SK-N-SH (cell line): ENCODE data around the gene VMP1.

ENCODE experiments used
- GATA2 ChIP-seq: sonication (generic); formaldehyde crosslinking; IDR thresholded peaks from 2 replicates; pipeline ENCODE4 v1.5.0; 2020; ENCODE audit warnings: mild to moderate bottlenecking, missing genetic modification reagents
- NFIC ChIP-seq: IDR thresholded peaks from 2 replicates; pipeline ENCODE4 v1.4.0; 2012; ENCODE audit warnings: borderline replicate concordance
- NRF1 ChIP-seq: IDR thresholded peaks from 2 replicates; pipeline ENCODE4 v1.6.1; 2012; ENCODE audit warnings: low read depth, mild to moderate bottlenecking, low read length
- PBX3 ChIP-seq: IDR thresholded peaks from 2 replicates; pipeline ENCODE4; 2012
- POLR2AphosphoS5 ChIP-seq: IDR thresholded peaks from 2 replicates; pipeline ENCODE4 v1.6.1; 2012; ENCODE audit warnings: low read depth, low read length
- RAD21 ChIP-seq: IDR thresholded peaks from 2 replicates; pipeline ENCODE4 v1.6.1; 2012; ENCODE audit warnings: mild to moderate bottlenecking, low read length
- TAF1 ChIP-seq: IDR thresholded peaks from 2 replicates; pipeline ENCODE4 v1.6.1; 2012; ENCODE audit warnings: low read depth, mild to moderate bottlenecking, low read length, moderate library complexity, borderline replicate concordance
- TEAD4 ChIP-seq: IDR thresholded peaks from 2 replicates; pipeline ENCODE4 v1.4.0; 2012; ENCODE audit warnings: mild to moderate bottlenecking, borderline replicate concordance; ENCODE audit not compliant: insufficient read depth
- USF2 ChIP-seq: fragments of 150-350 bp; IDR thresholded peaks from 2 replicates; pipeline ENCODE4 v1.6.1; 2017; ENCODE audit warnings: antibody characterized with exemption, low read length, low read depth, borderline replicate concordance
- TF ChIP-seq, protein P1 (sequence below): fragments of 200-600 bp; sonication (generic); IDR thresholded peaks from 2 replicates; pipeline ENCODE4 v1.6.1; 2017; ENCODE audit warnings: antibody characterized with exemption, mild to moderate bottlenecking, moderate library complexity

- no peak for TF ChIP-seq RAD21
- TF ChIP-seq, protein P1, sequence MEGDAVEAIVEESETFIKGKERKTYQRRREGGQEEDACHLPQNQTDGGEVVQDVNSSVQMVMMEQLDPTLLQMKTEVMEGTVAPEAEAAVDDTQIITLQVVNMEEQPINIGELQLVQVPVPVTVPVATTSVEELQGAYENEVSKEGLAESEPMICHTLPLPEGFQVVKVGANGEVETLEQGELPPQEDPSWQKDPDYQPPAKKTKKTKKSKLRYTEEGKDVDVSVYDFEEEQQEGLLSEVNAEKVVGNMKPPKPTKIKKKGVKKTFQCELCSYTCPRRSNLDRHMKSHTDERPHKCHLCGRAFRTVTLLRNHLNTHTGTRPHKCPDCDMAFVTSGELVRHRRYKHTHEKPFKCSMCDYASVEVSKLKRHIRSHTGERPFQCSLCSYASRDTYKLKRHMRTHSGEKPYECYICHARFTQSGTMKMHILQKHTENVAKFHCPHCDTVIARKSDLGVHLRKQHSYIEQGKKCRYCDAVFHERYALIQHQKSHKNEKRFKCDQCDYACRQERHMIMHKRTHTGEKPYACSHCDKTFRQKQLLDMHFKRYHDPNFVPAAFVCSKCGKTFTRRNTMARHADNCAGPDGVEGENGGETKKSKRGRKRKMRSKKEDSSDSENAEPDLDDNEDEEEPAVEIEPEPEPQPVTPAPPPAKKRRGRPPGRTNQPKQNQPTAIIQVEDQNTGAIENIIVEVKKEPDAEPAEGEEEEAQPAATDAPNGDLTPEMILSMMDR, result no peak
- no peak for TF ChIP-seq NRF1
- no peak for TF ChIP-seq TEAD4
- no peak for TF ChIP-seq TAF1
- no peak for TF ChIP-seq GATA2 (CRISPR knock-in tag)
- no peak for TF ChIP-seq USF2
- TF ChIP-seq NFIC, result no peak
- TF ChIP-seq POLR2AphosphoS5, result no peak
- no peak for TF ChIP-seq PBX3
These were observed 49.6 kb downstream of the VMP1 start for GRCh38 chr17:59757043-59757442.
